Loucy (cell line): Measurements from ENCODE around the gene SUSD5.

Experiments
- H2AFZ ChIP-seq: fragments of 200-600 bp; sonication (generic); 2 replicates; pipeline ENCODE4 v1.6.0; 2016; ENCODE audit warnings: antibody characterized with exemption, mild to moderate bottlenecking, low read length, moderate library complexity
- H3F3A ChIP-seq: fragments of 200-600 bp; 2 replicates; pipeline ENCODE4 v1.6.0; 2016; ENCODE audit warnings: antibody characterized with exemption, low read depth, mild to moderate bottlenecking
- H3K27me3 ChIP-seq: fragments of 200-600 bp; sonication (generic); 2 replicates; pipeline ENCODE4 v1.6.1; 2014; ENCODE audit warnings: low read length, mild to moderate bottlenecking; ENCODE audit not compliant: insufficient read depth, poor library complexity, severe bottlenecking
- H3K36me3 ChIP-seq: fragments of 200-600 bp; sonication (generic); 2 replicates; pipeline ENCODE4 v1.6.1; 2016; ENCODE audit warnings: low read length; ENCODE audit not compliant: insufficient read depth
- H3K4me1 ChIP-seq: fragments of 200-600 bp; sonication (generic); 2 replicates; pipeline ENCODE4 v1.5.1; 2014; ENCODE audit warnings: low read length, mild to moderate bottlenecking; ENCODE audit not compliant: insufficient read depth, poor library complexity, severe bottlenecking
- H3K4me2 ChIP-seq: fragments of 200-600 bp; sonication (generic); 2 replicates; pipeline ENCODE4 v1.6.0; 2014; ENCODE audit warnings: antibody characterized with exemption, low read length, low read depth, mild to moderate bottlenecking; ENCODE audit not compliant: poor library complexity, severe bottlenecking
- H3K4me3 ChIP-seq: fragments of 200-600 bp; sonication (generic); 2 replicates; pipeline ENCODE4 v1.5.1; 2014; ENCODE audit warnings: low read length, mild to moderate bottlenecking, mixed read lengths; ENCODE audit not compliant: poor library complexity, severe bottlenecking
- H3K79me2 ChIP-seq: fragments of 200-600 bp; sonication (generic); 2 replicates; pipeline ENCODE4 v1.6.1; 2014; ENCODE audit warnings: low read length; ENCODE audit not compliant: insufficient read depth
- H3K9ac ChIP-seq: fragments of 200-600 bp; sonication (generic); 2 replicates; pipeline ENCODE4 v1.6.0; 2014; ENCODE audit warnings: mild to moderate bottlenecking, low read depth, low read length, moderate library complexity; ENCODE audit not compliant: poor library complexity, severe bottlenecking
- H3K9me2 ChIP-seq: fragments of 200-600 bp; sonication (generic); replicated peaks from 2 replicates; pipeline ENCODE4 v1.6.1; 2016; ENCODE audit warnings: low read depth, low read length, mixed read lengths
- H3K9me3 ChIP-seq: fragments of 200-600 bp; sonication (generic); 2 replicates; pipeline ENCODE4 v1.6.1; 2014; ENCODE audit warnings: mild to moderate bottlenecking, antibody characterized with exemption, low read length, low read depth; ENCODE audit not compliant: insufficient read depth
- H4K20me1 ChIP-seq: fragments of 200-600 bp; sonication (generic); 2 replicates; pipeline ENCODE4 v1.6.0; 2014; ENCODE audit warnings: antibody characterized with exemption, low read length, mild to moderate bottlenecking; ENCODE audit not compliant: insufficient read depth, poor library complexity, severe bottlenecking
- EZH2phosphoT487 ChIP-seq: fragments of 200-600 bp; IDR thresholded peaks from 2 replicates; pipeline ENCODE4 v1.6.1; 2018; ENCODE audit warnings: antibody characterized with exemption, mild to moderate bottlenecking, moderate library complexity, borderline replicate concordance
- TF ChIP-seq, protein P1 (sequence below): fragments of 200-600 bp; sonication (generic); conservative IDR thresholded peaks from 2 replicates; pipeline ENCODE4 v1.5.1; 2014; ENCODE audit warnings: mild to moderate bottlenecking, antibody characterized with exemption, low read length

The SUSD5 gene

DNA sequence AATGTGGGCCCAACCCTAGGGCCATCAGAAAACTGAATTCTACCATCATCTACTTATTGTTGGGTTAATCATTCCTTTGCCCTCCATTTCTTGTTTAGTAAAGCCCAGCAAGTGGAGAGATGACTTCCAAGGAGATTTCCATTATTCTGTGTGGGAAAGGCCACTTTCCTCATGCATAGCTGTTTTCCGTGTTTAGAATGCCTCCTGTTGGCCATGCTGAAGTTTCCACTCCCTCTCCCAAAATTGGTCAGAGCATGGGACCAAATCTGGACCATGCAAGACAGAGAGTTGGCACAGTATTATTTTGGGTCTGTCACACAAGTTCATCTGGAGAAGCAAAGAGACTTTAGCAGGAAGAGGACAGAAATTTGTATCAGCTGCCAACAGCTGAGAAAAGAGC, 15.3 kb upstream of the SUSD5 start:
- Histone ChIP-seq H3K9me2 (no peaks in the 10 kb centered on the region), H4K20me1 (no peaks in the 10 kb centered on the region), H3K9me3 (no peaks in the 10 kb centered on the region), H2AFZ (no peak overlapping the region), H3F3A (no peaks in the 10 kb centered on the region), H3K4me3 (no peak overlapping the region), H3K4me1 (no peaks in the 10 kb centered on the region), H3K79me2 (no peaks in the 10 kb centered on the region), H3K9ac (no peak overlapping the region), H3K36me3 (no peaks in the 10 kb centered on the region), H3K4me2 (no peak overlapping the region), H3K27me3 (no peaks in the 10 kb centered on the region)
- no peak for TF ChIP-seq EZH2phosphoT487
- TF ChIP-seq, protein P1, sequence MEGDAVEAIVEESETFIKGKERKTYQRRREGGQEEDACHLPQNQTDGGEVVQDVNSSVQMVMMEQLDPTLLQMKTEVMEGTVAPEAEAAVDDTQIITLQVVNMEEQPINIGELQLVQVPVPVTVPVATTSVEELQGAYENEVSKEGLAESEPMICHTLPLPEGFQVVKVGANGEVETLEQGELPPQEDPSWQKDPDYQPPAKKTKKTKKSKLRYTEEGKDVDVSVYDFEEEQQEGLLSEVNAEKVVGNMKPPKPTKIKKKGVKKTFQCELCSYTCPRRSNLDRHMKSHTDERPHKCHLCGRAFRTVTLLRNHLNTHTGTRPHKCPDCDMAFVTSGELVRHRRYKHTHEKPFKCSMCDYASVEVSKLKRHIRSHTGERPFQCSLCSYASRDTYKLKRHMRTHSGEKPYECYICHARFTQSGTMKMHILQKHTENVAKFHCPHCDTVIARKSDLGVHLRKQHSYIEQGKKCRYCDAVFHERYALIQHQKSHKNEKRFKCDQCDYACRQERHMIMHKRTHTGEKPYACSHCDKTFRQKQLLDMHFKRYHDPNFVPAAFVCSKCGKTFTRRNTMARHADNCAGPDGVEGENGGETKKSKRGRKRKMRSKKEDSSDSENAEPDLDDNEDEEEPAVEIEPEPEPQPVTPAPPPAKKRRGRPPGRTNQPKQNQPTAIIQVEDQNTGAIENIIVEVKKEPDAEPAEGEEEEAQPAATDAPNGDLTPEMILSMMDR = no peak

DNA sequence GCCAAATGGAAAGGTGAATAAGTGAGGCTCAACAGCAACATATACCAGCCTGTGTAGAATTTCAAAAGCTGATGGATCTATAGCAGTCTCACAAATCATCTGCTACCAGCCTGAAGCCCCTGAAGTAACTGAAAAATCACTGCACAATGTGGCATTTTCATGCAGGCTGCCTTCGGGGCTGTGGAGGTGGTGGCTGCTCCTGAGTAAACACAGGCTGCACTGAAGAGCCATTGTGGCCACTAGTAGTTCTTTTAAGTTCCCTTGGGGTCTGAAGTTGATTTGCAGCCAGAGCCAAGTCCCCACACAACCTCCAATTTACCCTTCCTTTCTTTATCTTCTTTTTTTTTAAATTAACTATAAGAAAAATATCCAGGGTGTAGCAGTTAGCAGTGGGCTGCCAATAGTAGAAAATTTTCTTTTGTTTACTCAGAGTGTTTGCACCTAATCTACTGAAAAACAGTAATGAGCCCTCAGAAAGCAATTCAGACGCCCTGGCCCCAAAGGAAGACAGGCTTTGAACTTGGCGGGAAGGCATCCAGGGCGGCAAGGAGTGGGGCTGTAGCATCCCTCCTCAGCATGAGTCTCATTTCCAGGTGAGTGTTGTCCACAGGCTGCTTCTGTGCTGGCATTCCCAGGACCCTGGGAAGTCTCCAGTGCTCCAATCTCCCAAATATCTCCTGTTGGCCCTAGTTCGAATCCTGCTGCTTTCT, 13.3 kb upstream of the SUSD5 start:
- Histone ChIP-seq H3K4me2 (no peak overlapping the region), H3K4me1 (no peaks in the 10 kb centered on the region), H3F3A (no peaks in the 10 kb centered on the region), H3K27me3 (no peaks in the 10 kb centered on the region), H3K9me3 (no peaks in the 10 kb centered on the region), H2AFZ (no peak overlapping the region), H4K20me1 (no peaks in the 10 kb centered on the region), H3K79me2 (no peaks in the 10 kb centered on the region), H3K36me3 (no peaks in the 10 kb centered on the region), H3K9ac (no peak overlapping the region), H3K9me2 (no peaks in the 10 kb centered on the region), H3K4me3 (no peak overlapping the region)
- TF ChIP-seq, protein P1 = no peak
- TF ChIP-seq EZH2phosphoT487 = no peak

DNA sequence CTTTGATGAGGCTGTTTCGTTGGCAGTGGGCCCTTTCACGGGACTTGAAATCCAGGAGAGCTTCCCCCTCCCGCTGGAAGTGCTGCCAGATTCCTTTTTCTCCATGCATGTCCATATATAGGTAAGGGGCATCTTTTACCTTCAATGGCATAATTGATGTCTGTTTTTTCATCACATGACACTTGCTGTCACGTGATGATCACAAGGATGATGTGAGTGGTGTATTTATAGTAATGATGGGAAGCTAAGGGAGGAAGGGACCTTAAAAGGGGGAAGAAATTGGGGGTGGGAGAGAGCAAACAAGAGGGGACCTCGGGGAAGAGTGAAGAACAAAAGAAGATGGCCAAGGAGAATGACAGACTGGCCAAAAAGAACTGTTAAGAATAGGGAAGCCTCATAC, 11.3 kb upstream of the SUSD5 start:
- Histone ChIP-seq H3K4me1 (no peaks in the 10 kb centered on the region), H3K27me3 (no peaks in the 10 kb centered on the region), H3K4me3 (no peak overlapping the region), H3K36me3 (no peaks in the 10 kb centered on the region), H3K9me2 (no peaks in the 10 kb centered on the region), H3K79me2 (no peaks in the 10 kb centered on the region), H3K9me3 (no peaks in the 10 kb centered on the region), H3K9ac (no peak overlapping the region), H2AFZ (no peak overlapping the region), H3K4me2 (no peak overlapping the region), H3F3A (no peaks in the 10 kb centered on the region), H4K20me1 (no peaks in the 10 kb centered on the region)
- TF ChIP-seq, protein P1 = no peak
- TF ChIP-seq EZH2phosphoT487 = no peak
